Measurements from ENCODE around the gene ADPRS.

Gene ADPRS

GRCh38 chr1:36093929-36094328 lies 5.2 kb downstream of the ADPRS start:
- Histone ChIP-seq H2AFZ (no peak overlapping the region), H3K79me2 (no peaks in the 10 kb centered on the region), H3K4me1 (no peaks in the 10 kb centered on the region), H3K9ac (no peak overlapping the region), H3K36me3 (ENCODE audit: control insufficient read depth, insufficient read depth, low read length) (no peaks in the 10 kb centered on the region), H3K4me2 (ENCODE audit: low read length) (no peak overlapping the region), H3K27me3 (ENCODE audit: control insufficient read depth, insufficient read depth, low read length) (no peaks in the 10 kb centered on the region), H3K27ac (no peak overlapping the region), H3K4me3 (ENCODE audit: low read depth, low read length) (no peak overlapping the region), H3K9me3 (ENCODE audit: control insufficient read depth, low read length) (no peaks in the 10 kb centered on the region)
- TF ChIP-seq, protein P1, sequence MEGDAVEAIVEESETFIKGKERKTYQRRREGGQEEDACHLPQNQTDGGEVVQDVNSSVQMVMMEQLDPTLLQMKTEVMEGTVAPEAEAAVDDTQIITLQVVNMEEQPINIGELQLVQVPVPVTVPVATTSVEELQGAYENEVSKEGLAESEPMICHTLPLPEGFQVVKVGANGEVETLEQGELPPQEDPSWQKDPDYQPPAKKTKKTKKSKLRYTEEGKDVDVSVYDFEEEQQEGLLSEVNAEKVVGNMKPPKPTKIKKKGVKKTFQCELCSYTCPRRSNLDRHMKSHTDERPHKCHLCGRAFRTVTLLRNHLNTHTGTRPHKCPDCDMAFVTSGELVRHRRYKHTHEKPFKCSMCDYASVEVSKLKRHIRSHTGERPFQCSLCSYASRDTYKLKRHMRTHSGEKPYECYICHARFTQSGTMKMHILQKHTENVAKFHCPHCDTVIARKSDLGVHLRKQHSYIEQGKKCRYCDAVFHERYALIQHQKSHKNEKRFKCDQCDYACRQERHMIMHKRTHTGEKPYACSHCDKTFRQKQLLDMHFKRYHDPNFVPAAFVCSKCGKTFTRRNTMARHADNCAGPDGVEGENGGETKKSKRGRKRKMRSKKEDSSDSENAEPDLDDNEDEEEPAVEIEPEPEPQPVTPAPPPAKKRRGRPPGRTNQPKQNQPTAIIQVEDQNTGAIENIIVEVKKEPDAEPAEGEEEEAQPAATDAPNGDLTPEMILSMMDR (IDR thresholded peaks at IDR 0.05): no peak

GRCh38 chr1:36094621-36095061 lies 5.9 kb downstream of the ADPRS start:
- Histone ChIP-seq H3K27ac (no peak overlapping the region), H3K4me2 (ENCODE audit: low read length) (no peak overlapping the region), H3K4me3 (ENCODE audit: low read depth, low read length) (no peak overlapping the region), H3K9ac (no peak overlapping the region), H3K79me2 (no peaks in the 10 kb centered on the region), H2AFZ (no peak overlapping the region), H3K9me3 (ENCODE audit: control insufficient read depth, low read length) (no peaks in the 10 kb centered on the region), H3K4me1 (no peaks in the 10 kb centered on the region), H3K36me3 (ENCODE audit: control insufficient read depth, insufficient read depth, low read length) (no peaks in the 10 kb centered on the region), H3K27me3 (ENCODE audit: control insufficient read depth, insufficient read depth, low read length) (no peaks in the 10 kb centered on the region)
- TF ChIP-seq, protein P1 (IDR thresholded peaks at IDR 0.05): no peak

GRCh38 chr1:36095760-36096405 lies 7.2 kb downstream of the ADPRS start:
- TF ChIP-seq, protein P1 (IDR thresholded peaks at IDR 0.05): no peak
- no peak overlapping the region for H3K27ac ChIP-seq
- no peaks in the 10 kb centered on the region for H3K4me1 ChIP-seq

GRCh38 chr1:36096500-36097432 lies 8.1 kb downstream of the ADPRS start:
- Histone ChIP-seq H2AFZ (no peak overlapping the region), H3K4me2 (ENCODE audit: low read length) (no peak overlapping the region), H3K4me1 (no peaks in the 10 kb centered on the region), H3K36me3 (ENCODE audit: control insufficient read depth, insufficient read depth, low read length) (no peaks in the 10 kb centered on the region), H3K9ac (no peak overlapping the region), H3K27me3 (ENCODE audit: control insufficient read depth, insufficient read depth, low read length) (no peaks in the 10 kb centered on the region), H3K27ac (no peak overlapping the region), H3K4me3 (ENCODE audit: low read depth, low read length) (no peak overlapping the region), H3K79me2 (no peaks in the 10 kb centered on the region), H3K9me3 (ENCODE audit: control insufficient read depth, low read length) (no peaks in the 10 kb centered on the region)
- TF ChIP-seq, protein P1 (IDR thresholded peaks at IDR 0.05): no peak

More at GRCh38 chr1:36095760-36096405, 7.2 kb downstream of the ADPRS start:
- Histone ChIP-seq H3K27me3 (ENCODE audit: control insufficient read depth, insufficient read depth, low read length) (no peaks in the 10 kb centered on the region), H3K9me3 (ENCODE audit: control insufficient read depth, low read length) (no peaks in the 10 kb centered on the region), H3K36me3 (ENCODE audit: control insufficient read depth, insufficient read depth, low read length) (no peaks in the 10 kb centered on the region), H2AFZ (no peak overlapping the region), H3K4me3 (ENCODE audit: low read depth, low read length) (no peak overlapping the region), H3K79me2 (no peaks in the 10 kb centered on the region), H3K4me2 (ENCODE audit: low read length) (no peak overlapping the region), H3K9ac (no peak overlapping the region)
